ENCODE results near the gene TNFSF8.

DNA sequence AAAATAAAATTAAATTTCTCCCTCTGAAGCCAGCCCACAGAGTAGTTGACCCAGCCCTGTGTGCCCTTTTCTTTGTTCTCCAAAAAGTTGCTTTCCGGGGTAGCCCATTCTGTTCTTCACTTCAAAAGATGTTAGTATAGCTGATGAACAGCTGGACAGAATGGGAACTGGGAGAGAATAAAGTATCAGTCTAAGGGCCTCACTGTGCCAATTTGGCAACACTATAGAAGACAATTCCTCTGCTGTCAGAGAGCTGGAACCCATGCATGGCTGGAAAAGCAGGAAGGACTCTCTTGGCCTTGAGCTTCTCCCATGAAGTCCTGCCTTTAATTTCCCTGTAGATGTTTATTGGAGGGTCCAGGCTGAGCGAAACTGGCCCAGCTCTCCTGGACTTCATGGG is 11.0 kb upstream of the TNFSF8 start:
- TF ChIP-seq, protein P1, sequence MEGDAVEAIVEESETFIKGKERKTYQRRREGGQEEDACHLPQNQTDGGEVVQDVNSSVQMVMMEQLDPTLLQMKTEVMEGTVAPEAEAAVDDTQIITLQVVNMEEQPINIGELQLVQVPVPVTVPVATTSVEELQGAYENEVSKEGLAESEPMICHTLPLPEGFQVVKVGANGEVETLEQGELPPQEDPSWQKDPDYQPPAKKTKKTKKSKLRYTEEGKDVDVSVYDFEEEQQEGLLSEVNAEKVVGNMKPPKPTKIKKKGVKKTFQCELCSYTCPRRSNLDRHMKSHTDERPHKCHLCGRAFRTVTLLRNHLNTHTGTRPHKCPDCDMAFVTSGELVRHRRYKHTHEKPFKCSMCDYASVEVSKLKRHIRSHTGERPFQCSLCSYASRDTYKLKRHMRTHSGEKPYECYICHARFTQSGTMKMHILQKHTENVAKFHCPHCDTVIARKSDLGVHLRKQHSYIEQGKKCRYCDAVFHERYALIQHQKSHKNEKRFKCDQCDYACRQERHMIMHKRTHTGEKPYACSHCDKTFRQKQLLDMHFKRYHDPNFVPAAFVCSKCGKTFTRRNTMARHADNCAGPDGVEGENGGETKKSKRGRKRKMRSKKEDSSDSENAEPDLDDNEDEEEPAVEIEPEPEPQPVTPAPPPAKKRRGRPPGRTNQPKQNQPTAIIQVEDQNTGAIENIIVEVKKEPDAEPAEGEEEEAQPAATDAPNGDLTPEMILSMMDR (IDR thresholded peaks at IDR 0.05 in 4 of 5, conservative IDR thresholded peaks at IDR 0.05 in 1 of 5), result no peak
- no peak for TF ChIP-seq POLR2A (IDR thresholded peaks at IDR 0.05)
